Smooth muscle cell of the pulmonary artery (primary cell): ENCODE data around the gene NDRG2. TPM values are rescaled to one million over a fixed set of nuclear protein-coding genes. Genes with fewer than 3 reads are reported as not detected.

ENCODE experiments used
- total RNA-seq: library from RNA; depleted of rRNA; stranded (reverse); fragments of >200 nt; gene quantifications from 2 replicates; pipeline ENCODE4 v1.2.3, GENCODE V29; 2014

The NDRG2 gene
- 0.50 and 1.0 TPM in 2 replicates for total RNA-seq

DNA sequence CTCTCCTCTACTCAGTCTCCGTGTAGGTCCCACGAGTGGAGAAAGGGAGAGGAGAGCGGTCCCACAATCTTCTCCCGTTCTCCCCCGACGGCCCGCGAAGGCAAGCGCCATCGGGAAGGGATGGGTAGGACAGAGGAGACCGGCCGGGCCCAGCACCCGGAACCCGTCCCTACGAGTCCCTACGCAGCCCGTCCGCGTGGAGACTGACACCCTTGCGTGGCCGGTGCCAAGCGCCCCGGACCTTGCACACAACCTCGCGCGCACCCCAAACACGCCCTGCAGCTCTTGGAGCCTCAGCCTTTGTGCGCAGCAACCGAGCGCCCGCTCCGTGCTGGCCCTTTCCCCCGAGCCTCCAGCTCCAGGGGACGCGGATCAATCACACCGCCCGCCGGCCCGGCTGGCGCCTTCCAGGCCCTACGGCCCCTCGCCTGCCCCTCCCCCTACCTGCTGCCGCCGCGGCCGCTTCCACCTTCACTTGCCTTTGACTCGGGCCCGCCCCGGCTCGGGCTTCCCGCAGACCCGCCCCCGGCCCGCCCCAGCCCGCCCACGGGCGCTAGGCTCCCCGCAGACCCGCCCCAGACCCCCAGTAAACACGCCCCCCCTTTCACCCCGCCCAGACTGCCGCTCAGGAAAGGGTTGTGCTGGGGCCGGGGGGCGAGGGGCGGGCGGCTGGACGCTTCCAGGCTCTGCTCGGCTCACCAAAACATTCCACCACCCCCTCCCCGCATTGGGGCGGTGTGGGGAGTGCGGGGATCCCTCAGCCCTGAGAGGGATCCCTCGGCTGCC, at the start of gene NDRG2:
NDRG2 (minus strand) TSS at position 477 of the 786 bp plus-strand sequence. CDS start 1,746 bp downstream, outside the sequence.

GRCh38 chr14:21070083-21070609, 45.3 kb upstream of the NDRG2 start, which contains the start of gene ARHGEF40:
Gene ARHGEF40 (plus strand): TSS chr14:21070304. CDS start chr14:21070397, 93 bp downstream.

DNA sequence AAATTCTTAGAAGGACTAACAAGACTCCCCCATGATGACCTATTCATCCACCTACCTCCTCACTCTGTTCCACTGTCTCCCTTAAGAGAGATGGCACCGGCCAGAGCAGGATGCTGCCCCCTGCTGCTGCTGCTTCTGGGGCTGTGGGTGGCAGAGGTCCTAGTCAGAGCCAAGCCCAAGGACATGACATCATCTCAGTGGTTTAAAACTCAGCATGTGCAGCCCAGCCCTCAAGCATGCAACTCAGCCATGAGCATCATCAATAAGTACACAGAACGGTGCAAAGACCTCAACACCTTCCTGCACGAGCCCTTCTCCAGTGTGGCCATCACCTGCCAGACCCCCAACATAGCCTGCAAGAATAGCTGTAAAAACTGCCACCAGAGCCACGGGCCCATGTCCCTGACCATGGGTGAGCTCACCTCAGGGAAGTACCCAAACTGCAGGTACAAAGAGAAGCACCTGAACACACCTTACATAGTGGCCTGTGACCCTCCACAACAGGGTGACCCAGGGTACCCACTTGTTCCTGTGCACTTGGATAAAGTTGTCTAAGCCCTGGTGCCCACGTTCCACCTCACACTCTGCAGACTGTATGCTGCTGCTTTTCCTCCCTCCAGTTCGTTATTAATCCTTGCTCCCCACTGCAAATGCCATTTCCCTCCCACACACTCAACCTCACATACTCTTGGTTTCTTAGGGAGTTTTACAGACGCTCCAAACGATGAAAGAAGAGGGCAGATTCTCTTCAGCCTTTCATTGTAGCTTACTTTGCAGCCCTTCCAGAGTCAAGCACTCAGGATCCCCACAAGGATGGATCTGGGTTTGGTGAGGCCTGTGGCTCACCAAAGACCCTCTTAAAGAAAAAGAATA, 33.2 kb upstream of the NDRG2 start, which contains the start of gene RNASE8:
RNASE8 (plus strand) TSS at position 20 of the 873 bp plus-strand sequence; CDS start at position 91, 71 bp downstream.

DNA sequence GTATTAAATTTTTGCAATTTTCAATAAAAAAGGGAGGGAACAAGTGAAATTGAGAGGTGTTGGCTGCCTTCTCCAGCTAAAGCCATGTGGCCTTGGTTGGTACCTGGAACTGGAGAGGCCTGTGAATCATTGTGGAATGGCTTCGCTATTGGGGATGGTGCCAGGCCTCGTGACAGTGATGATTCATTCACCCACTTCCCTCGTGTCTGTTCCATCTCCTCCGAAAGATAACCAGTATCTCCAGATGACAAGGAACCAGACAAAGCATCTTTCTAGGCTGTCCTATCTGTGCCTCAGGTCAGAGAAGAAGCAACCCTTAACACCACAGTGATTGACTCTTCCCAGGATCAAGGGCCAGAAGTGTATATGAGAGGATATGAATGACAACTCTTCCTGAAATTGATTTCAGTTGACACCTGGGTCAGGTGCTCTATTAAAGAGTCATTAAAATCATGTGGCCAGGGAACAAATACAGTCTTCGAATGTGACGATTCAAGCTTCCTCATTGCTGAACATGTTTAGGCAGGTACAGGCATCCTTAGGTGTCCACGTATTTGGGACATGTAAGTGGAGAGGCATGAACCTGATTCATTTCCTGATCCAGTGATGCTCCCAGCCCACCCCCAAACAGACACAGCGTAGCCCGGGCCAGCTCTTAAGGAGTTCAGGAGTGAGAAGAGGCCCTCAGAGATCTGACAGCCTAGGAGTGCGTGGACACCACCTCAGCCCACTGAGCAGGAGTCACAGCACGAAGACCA, 17.0 kb upstream of the NDRG2 start, which contains the start of gene RNASE7:
RNASE7 (plus strand) TSS at position 687 of the 758 bp plus-strand sequence. CDS start 631 bp downstream, outside the sequence.

GRCh38 chr14:21034707-21035106, 9.8 kb upstream of the NDRG2 start, which contains the start of gene RNASE13:
Gene RNASE13 (minus strand): TSS chr14:21034807. CDS start chr14:21034288, 519 bp downstream.

DNA sequence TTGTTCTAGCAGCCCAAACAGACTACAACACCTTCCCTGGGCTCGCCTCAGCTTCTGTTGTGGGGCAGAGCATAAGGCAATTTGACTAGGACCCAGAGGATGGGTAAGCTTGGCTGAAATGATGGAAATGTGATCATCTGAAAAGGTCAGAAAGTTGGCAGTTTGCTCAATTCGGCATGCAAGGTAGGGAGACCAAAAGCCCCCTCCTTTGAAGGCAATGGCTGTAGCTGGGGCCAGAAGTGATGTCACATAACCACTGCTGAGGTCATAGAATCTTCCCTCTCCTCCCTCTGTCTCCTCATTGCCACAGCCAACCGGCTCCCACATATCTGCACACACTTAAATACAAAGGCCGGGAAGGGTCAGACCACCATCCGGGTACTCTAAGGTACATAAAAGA, 5.1 kb upstream of the NDRG2 start, which contains the start of gene TPPP2:
TPPP2 (plus strand) TSS at position 301 of the 400 bp plus-strand sequence. CDS start 365 bp downstream, outside the sequence.

DNA sequence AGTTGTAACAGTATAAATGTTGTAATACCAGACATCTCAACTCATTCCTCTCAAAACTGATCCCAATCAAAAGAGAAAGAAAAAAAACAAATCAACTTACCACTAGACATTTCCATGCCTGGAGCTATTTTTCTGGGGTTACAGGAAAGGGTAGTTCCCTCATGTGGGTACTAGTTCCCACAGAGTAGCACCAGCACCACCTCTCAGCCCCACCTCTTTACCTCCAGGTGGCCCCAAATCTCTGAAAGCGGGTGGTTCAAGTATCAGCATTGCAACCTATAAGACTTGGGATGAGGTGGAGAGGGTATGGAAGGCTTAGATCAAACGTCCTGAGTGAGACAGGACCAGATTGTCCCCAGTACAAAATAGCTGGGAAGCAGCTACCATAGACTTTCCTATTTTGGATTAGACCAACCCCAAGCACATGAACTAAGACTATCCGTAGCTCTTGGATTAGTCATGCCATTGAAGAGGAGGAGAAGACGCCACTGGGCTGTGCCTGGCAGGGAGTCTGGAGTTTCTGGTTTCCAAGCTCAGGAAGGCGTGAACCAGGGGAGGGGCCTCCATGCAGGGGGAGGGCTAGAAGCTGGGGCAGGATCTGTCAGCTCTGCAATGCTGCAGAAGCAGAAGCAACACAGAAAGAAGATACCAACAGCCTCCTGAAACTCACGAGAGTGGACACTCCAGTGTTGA, 26.0 kb downstream of the NDRG2 start, which contains the start of gene SLC39A2:
SLC39A2 (plus strand) TSS at position 620 of the 693 bp plus-strand sequence. CDS start 154 bp downstream, outside the sequence.

GRCh38 chr14:20989787-20990600, 34.9 kb downstream of the NDRG2 start, which contains the start of gene METTL17:
Gene METTL17 (plus strand): TSS chr14:20989980. CDS start chr14:20990003, 23 bp downstream.

Other genes with a start within 250 kb of the NDRG2 start
- not detected in 2 replicates for gene RNASE6, start 243.8 kb downstream of the NDRG2 start, total RNA-seq
- gene RNASE1, start 222.2 kb downstream of the NDRG2 start, total RNA-seq: 1.6 and 7.6 TPM in 2 replicates
- not detected in 2 replicates for gene RNASE3, start 133.7 kb downstream of the NDRG2 start, total RNA-seq
- not detected in 2 replicates for gene RNASE2, start 69.6 kb downstream of the NDRG2 start, total RNA-seq
- gene METTL17, start 35.1 kb downstream of the NDRG2 start, total RNA-seq: 24.9 and 26.3 TPM in 2 replicates
- gene SLC39A2, start 25.8 kb downstream of the NDRG2 start, total RNA-seq: not detected in 2 replicates
- gene TPPP2, start 5.2 kb upstream of the NDRG2 start, total RNA-seq: not detected in 2 replicates
- gene RNASE13, start 9.7 kb upstream of the NDRG2 start, total RNA-seq: not detected in 2 replicates
- gene RNASE7, start 17.3 kb upstream of the NDRG2 start, total RNA-seq: not detected in 2 replicates
- gene RNASE8, start 32.8 kb upstream of the NDRG2 start, total RNA-seq: not detected in 2 replicates
- 36.0 and 49.3 TPM in 2 replicates for gene ARHGEF40, start 45.2 kb upstream of the NDRG2 start, total RNA-seq
- gene ZNF219, start 73.6 kb upstream of the NDRG2 start, total RNA-seq: 4.2 and 8.4 TPM in 2 replicates
- gene TMEM253, start 76.0 kb upstream of the NDRG2 start, total RNA-seq: 0.13 TPM in 1 of 2 replicates, not detected in the other
- gene OR5AU1, start 131.0 kb upstream of the NDRG2 start, total RNA-seq: not detected in 2 replicates
- 493 and 531 TPM in 2 replicates for gene HNRNPC, start 244.4 kb upstream of the NDRG2 start, total RNA-seq